ENCODE results near the gene PLIN5.
"Not testable (repeated sequence)": the region's sequence is repeated elsewhere in the genome, so short reads cannot be mapped to it uniquely, and the experiment has no call there.

The PLIN5 gene

GRCh38 chr19:4541806-4542145 lies 6.8 kb upstream of the PLIN5 start:
- DNase-seq = not testable (repeated sequence)

- no peak for DNase-seq
These were observed 6.2 kb upstream of the PLIN5 start for GRCh38 chr19:4541114-4541805.

- DNase-seq = peak; percentile 29
These were observed 4.9 kb upstream of the PLIN5 start, which contains the start of gene LRG1 for GRCh38 chr19:4539693-4540581. Gene LRG1, minus strand, starts transcription at chr19:4540036. Its CDS starts 23 bp downstream, at chr19:4540013.

GRCh38 chr19:4539169-4539692 lies 4.2 kb upstream of the PLIN5 start:
- no peak for DNase-seq

- DNase-seq = no peak
These were observed 3.6 kb upstream of the PLIN5 start for GRCh38 chr19:4538601-4538954.

GRCh38 chr19:4537953-4538600 lies 3.1 kb upstream of the PLIN5 start:
- DNase-seq = no peak

- DNase-seq = no peak
These were observed 1.8 kb upstream of the PLIN5 start for GRCh38 chr19:4536798-4537197.

GRCh38 chr19:4533835-4534424 lies 1.1 kb downstream of the PLIN5 start:
- no peak for DNase-seq

- no peak for DNase-seq
These were observed 1.7 kb downstream of the PLIN5 start for GRCh38 chr19:4533334-4533733.

- no peak for DNase-seq
These were observed 3.4 kb downstream of the PLIN5 start for GRCh38 chr19:4531562-4532165.

- DNase-seq = no peak
These were observed 5.0 kb downstream of the PLIN5 start for GRCh38 chr19:4529924-4530522.

- DNase-seq = no peak
These were observed 6.2 kb downstream of the PLIN5 start for GRCh38 chr19:4528843-4529242.

GRCh38 chr19:4527377-4527776 lies 7.6 kb downstream of the PLIN5 start:
- not testable (repeated sequence) for DNase-seq

GRCh38 chr19:4525563-4526002 lies 9.4 kb downstream of the PLIN5 start:
- no peak for DNase-seq

- peak; percentile 73 for DNase-seq
These were observed 10.0 kb downstream of the PLIN5 start for GRCh38 chr19:4524808-4525562.

- peak; percentile 31 for DNase-seq
These were observed 11.5 kb downstream of the PLIN5 start for GRCh38 chr19:4523306-4524110.

GRCh38 chr19:4522291-4523002 lies 12.6 kb downstream of the PLIN5 start:
- DNase-seq = no peak

- DNase-seq = no peak
These were observed 13.2 kb downstream of the PLIN5 start for GRCh38 chr19:4521888-4522242.

GRCh38 chr19:4521170-4521887 lies 13.7 kb downstream of the PLIN5 start:
- no peak for DNase-seq

Measured in activated CD4-positive, alpha-beta T cell treated with anti-CD3 and anti-CD28 coated beads, Interleukin-10, Interleukin-2, amounts not matched to agents 100 ng/mL and 50 ng/mL, durations not matched to agents 16 hours and 8 hours (primary cell).